Hippocampal formation (tissue), 2 donors: ENCODE data around the gene AP5S1.
"Not testable (repeated sequence)": the region's sequence is repeated elsewhere in the genome, so short reads cannot be mapped to it uniquely, and the experiment has no call there.

Source experiments
- DNase-seq, 2 donors: peaks; one replicate each; lab custom pipeline; 2025; lab: John Stamatoyannopoulos, UW

AP5S1 gene

GRCh38 chr20:3794168-3794567 lies 26.2 kb upstream of the AP5S1 start:
- DNase-seq: not testable (repeated sequence)

GRCh38 chr20:3794701-3795420 lies 25.5 kb upstream of the AP5S1 start:
- no peak for DNase-seq

GRCh38 chr20:3795511-3796468 lies 24.6 kb upstream of the AP5S1 start, which contains the start of gene CDC25B:
CDC25B (plus strand) TSS chr20:3796310; CDS start chr20:3796532, 222 bp downstream.
- DNase-seq: peak; percentile 93 to 94

- DNase-seq: no peak
Observed at GRCh38 chr20:3796477-3797225, 23.7 kb upstream of the AP5S1 start.

- no peak for DNase-seq
Observed at GRCh38 chr20:3797226-3797545, 23.2 kb upstream of the AP5S1 start.

- DNase-seq: no peak
Observed at GRCh38 chr20:3797592-3798372, 22.6 kb upstream of the AP5S1 start.

- DNase-seq: peak in 1 of 2 donors; percentile 35
Observed at GRCh38 chr20:3798373-3798768, 22.0 kb upstream of the AP5S1 start.

GRCh38 chr20:3798908-3799248 lies 21.5 kb upstream of the AP5S1 start:
- no peak for DNase-seq

GRCh38 chr20:3800256-3800877 lies 20.0 kb upstream of the AP5S1 start:
- no peak for DNase-seq

- no peak for DNase-seq
Observed at GRCh38 chr20:3800878-3801260, 19.5 kb upstream of the AP5S1 start.

GRCh38 chr20:3801299-3801698 lies 19.0 kb upstream of the AP5S1 start:
- DNase-seq: no peak

- no peak for DNase-seq
Observed at GRCh38 chr20:3801846-3802245, 18.5 kb upstream of the AP5S1 start.

GRCh38 chr20:3802524-3803239 lies 17.7 kb upstream of the AP5S1 start:
- DNase-seq: no peak

- no peak for DNase-seq
Observed at GRCh38 chr20:3803289-3803688, 17.1 kb upstream of the AP5S1 start.

GRCh38 chr20:3803854-3804253 lies 16.5 kb upstream of the AP5S1 start:
- no peak for DNase-seq

GRCh38 chr20:3804254-3804751 lies 16.0 kb upstream of the AP5S1 start:
- no peak for DNase-seq

- DNase-seq: no peak
Observed at GRCh38 chr20:3804781-3805180, 15.6 kb upstream of the AP5S1 start.

GRCh38 chr20:3808544-3808943 lies 11.8 kb upstream of the AP5S1 start:
- DNase-seq: no peak

GRCh38 chr20:3811467-3812258 lies 8.7 kb upstream of the AP5S1 start:
- DNase-seq: peak; percentile 88 to 94
